Lower leg skin (tissue), 4 donors: ENCODE results near the gene TCF7L2. TPM values are rescaled to one million over a fixed set of nuclear protein-coding genes. Genes with fewer than 3 reads are reported as not detected.

ENCODE experiments used
- DNase-seq, 2 donors: peaks; one replicate each; pipeline ENCODE4 v3.0.0-alpha.2; 2019; ENCODE audit warnings: low spot score in 2 of 2
- H3K4me3 ChIP-seq: fragments of 200-600 bp; sonication (generic); 2 replicates; pipeline ENCODE4 v1.5.1; 2017; ENCODE audit warnings: mild to moderate bottlenecking, low read depth; ENCODE audit not compliant: poor library complexity, severe bottlenecking
- CTCF ChIP-seq, 3 donors: fragments of 450-650 bp; IDR thresholded peaks; one replicate each; pipeline ENCODE4 v1.5.1; 2016; ENCODE audit warnings: antibody characterized with exemption in 3 of 3, mild to moderate bottlenecking in 3 of 3, moderate library complexity in 2 of 3
- POLR2A ChIP-seq, 2 donors: fragments of 450-650 bp; IDR thresholded peaks; one replicate each; pipeline ENCODE4 v1.6.1; 2016 to 2017; ENCODE audit warnings: antibody characterized with exemption in 2 of 2, mild to moderate bottlenecking in 1 of 2, moderate library complexity in 1 of 2
- WGBS, 2 donors: methylation state at CpG; one replicate each; pipeline ENCODE4 v1.1.5; 2018; 5-methylcytosine and 5-hydroxymethylcytosine counted together
- intact Hi-C: fragments of 100-400 bp; cut with DNase I; formaldehyde crosslinking; loops from one replicate; pipeline ENCODE4 v1.15.0; 2023; ENCODE audit warnings: low total_unique reads
- total RNA-seq, 4 donors: library from RNA; depleted of rRNA; stranded (reverse); fragments of >200 nt; gene quantifications; one replicate each; pipeline ENCODE4 v1.1.0, GENCODE V29; 2016

The TCF7L2 gene
- total RNA-seq, 4 donors from 2014 or later = 5.6 to 23.1 (median 16.2) TPM

- 59 to 72% methylated on average over 9 of the region's 9 CpGs for WGBS, 2 donors
- H3K4me3 ChIP-seq = no peak overlapping the region
- TF ChIP-seq CTCF (IDR thresholded peaks at IDR 0.05) (no peak), POLR2A (IDR thresholded peaks at IDR 0.05) (no peak)
- intact Hi-C loops = loop anchor here (10.0 kb wide), 1 partner anchor 420 kb away; no protein-coding TSS in a partner anchor
- DNase-seq = no peak
Observed at GRCh38 chr10:113135025-113135424, 185.0 kb downstream of the TCF7L2 start.

DNA sequence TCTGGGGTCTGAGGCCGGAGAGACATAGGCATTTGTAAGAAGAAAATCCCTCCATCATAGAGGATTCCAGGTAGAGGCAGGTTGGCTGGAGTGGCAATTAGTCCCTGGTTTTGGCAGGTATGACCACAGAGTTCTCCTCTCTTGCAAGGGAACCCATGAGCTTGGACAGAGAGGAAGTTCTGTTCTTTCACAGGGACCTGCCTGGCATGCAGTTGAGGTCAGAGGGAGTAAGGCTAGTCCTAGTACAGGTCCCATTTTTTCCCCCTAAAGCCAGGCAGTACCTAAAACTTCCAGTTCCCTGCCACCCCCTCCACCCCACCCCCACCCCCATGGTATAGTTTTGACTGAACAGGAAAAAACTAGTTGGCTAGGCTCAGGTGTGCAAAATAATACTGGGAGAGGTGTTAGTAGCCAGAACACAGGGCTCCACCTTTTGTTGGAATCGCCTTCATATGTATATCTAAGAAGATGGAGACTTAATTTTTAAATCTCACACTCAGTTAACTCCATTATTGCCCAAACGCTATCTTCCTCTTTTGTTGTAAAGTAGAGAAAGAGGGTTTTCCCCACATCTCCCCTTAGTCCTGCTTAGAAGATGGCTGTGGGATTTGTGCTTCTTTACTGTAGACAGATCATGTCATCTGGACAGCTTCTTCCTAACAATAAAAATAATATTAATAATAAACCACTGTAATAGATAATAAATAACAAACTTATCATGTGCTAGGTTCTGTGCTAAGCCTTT is 188.1 kb downstream of the TCF7L2 start:
- no peak for TF ChIP-seq CTCF (IDR thresholded peaks at IDR 0.05)
- no peak for TF ChIP-seq POLR2A (IDR thresholded peaks at IDR 0.05)
- DNase-seq = no peak
- intact Hi-C loops = loop anchor here (10.0 kb wide), 1 partner anchor 423 kb away; no protein-coding TSS in a partner anchor
- 87 to 95% methylated on average over 3 of the region's 3 CpGs for WGBS, 2 donors
- no peak overlapping the region for H3K4me3 ChIP-seq

DNA sequence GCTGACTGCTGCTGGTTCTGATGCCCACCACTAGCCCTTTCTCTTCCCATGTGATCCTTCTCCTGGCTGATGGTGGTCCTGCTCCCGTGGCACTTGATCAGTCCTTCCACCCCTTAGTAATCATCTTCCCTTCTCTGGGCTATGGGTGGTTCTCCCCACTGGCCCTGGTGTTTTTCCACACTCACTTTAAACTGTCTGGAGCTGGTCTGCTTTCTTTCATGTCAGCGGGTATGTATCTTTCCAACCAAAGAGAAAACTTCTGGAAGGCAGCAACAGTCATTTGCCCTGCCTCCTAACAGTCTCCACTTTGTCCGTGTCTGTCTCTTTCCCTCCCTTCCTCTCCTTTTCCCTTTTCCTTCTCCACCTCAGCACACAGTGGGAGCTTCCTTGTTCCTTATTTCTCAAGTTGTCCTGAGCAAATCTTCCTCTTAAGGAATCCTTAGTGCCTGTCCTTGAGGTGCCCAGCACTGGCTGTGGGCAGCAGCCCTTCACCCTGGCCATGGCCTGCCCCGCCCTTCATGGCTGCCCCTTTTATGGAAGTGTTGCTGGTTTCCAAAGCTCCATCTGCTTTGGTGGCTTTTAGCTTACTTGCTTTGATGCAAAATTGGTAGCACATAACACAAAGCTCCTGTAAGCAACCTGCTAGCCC is 189.0 kb downstream of the TCF7L2 start:
- WGBS, 2 donors = 83 to 89% methylated on average over 4 of the region's 4 CpGs
- intact Hi-C loops = loop anchor here (10.0 kb wide), 1 partner anchor 424 kb away; no protein-coding TSS in a partner anchor
- no peak for DNase-seq
- no peak for TF ChIP-seq CTCF (IDR thresholded peaks at IDR 0.05)
- no peak for TF ChIP-seq POLR2A (IDR thresholded peaks at IDR 0.05)
- no peak overlapping the region for H3K4me3 ChIP-seq

DNA sequence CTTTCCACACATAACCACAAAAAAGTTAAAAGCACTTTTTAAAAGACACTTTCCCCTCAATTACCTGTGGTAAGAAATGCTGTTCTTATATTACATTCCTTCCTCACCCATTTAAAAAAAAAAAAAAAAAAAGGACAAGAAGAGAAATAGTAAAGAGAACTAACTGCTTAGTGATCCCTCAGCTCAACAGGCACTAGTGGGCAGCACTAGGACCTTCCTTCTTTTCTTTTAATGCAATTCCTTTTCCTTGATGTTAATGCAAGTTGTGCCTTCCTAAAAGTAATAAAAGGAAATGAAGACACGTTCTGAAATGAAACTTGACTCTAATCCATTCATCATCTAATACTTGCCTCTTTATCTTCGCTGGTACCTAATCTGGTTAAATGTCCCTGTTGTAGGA is 189.7 kb downstream of the TCF7L2 start:
- H3K4me3 ChIP-seq = no peak overlapping the region
- 52 to 65% methylated on average over 2 of the region's 2 CpGs for WGBS, 2 donors
- no peak for DNase-seq
- TF ChIP-seq CTCF (IDR thresholded peaks at IDR 0.05) (no peak), POLR2A (IDR thresholded peaks at IDR 0.05) (no peak)
- intact Hi-C loops = loop anchor here (10.0 kb wide), 1 partner anchor 425 kb away; no protein-coding TSS in a partner anchor

DNA sequence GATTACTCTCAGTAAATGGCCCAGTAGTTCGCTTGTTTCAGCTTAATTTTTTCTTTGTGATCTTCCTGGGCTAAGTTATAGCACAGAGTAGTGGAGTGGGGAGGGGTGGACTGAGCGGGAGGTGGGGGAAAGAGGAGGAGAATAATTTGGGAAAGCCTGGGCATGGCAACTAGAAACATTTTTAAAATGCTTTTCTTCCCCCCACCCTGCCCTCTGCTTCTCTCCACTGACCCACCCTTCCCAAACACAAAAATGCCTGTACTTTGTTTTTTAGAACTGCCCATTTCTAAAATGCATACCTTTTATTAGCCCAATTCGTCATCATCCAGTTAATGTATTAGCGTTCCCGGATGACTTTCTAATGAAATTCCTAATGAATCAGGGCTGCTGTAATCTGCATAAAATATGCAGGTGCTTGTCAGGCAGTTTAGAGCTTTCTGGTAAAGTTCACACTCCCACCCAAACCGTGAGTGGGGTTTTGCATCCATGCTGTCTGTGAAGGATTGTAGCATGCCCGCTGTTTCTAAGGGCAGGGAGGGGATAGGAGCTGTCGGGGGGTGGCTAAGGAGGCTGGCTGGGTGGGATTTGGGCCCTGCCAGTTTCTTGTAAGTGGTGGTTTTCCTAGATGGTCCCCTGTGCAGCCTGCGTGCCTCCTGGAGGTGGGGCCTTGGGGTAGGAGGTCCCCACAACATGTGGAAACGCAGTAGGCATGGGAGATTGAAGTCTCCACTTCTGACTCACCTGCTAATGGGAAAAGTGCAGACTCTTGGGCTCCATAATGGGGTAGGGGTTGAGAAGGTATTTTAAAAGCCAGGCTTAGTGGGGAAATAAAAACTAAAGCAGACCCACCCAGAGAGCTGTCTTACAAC is 190.3 kb downstream of the TCF7L2 start:
- no peak for DNase-seq
- H3K4me3 ChIP-seq = no peak overlapping the region
- 95 to 96% methylated on average over 10 of the region's 10 CpGs for WGBS, 2 donors
- no peak for TF ChIP-seq POLR2A (IDR thresholded peaks at IDR 0.05)
- intact Hi-C loops = no loop called here
